Esophagus squamous epithelium (tissue), 4 donors: ENCODE results near the gene MEN1.

Experiments used
- CTCF ChIP-seq, 6 experiments: fragments of 450-650 bp in 4 of 6; fragments of 200-600 bp in 2 of 6; sonication (generic) in 2 of 6; IDR thresholded peaks; one replicate each; pipeline ENCODE4 v1.5.1; 2016 to 2019; ENCODE audit warnings: antibody characterized with exemption in 6 of 6, mild to moderate bottlenecking in 4 of 6, moderate library complexity in 4 of 6
- POLR2A ChIP-seq, 4 donors: fragments of 450-650 bp; IDR thresholded peaks; one replicate each; pipeline ENCODE4 v1.6.1; 2017; ENCODE audit warnings: antibody characterized with exemption in 4 of 4, mild to moderate bottlenecking in 4 of 4, moderate library complexity in 3 of 4

DNA sequence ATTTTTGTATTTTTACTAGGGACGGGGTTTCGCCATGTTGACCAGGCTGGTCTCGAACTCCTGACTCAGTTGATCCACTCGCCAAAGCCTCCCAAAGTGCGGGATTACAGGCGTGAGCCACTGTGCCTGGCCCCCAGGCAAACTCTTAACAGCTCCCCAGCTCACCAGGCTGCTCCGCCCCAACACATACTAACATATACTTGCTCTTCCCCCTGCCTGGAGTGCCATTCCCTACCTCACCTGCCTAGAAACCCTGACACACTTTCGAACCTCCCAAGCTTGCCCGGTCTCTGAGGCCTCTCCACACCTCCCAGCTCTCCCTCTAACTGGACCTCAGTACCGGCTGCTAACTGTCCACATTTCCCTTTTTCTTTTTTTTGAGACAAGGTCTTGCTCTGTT lies 15.8 kb downstream of the MEN1 start:
- TF ChIP-seq CTCF (IDR thresholded peaks at IDR 0.05) (no peak), POLR2A (IDR thresholded peaks at IDR 0.05) (no peak)
